Cardiac fibroblast (primary cell): Measurements from ENCODE around the gene UBE2C.
A peak's percentile ranks its signal among the peaks of the same experiment; 100 is the strongest.
"Not testable (repeated sequence)": the region's sequence is repeated elsewhere in the genome, so short reads cannot be mapped to it uniquely, and the experiment has no call there.

Experiments used
- DNase-seq, 2 donors: peaks; one replicate each; pipeline versions ENCODE4 v3.0.0 to v3.0.0-alpha.2; 2010; ENCODE audit warnings: low read depth in 2 of 2
- H3K4me3 ChIP-seq, 2 donors: replicated peaks in 1 of 2; 1 replicate in 1 of 2; 2 replicates in 1 of 2; pipeline ENCODE4 v1.5.1; 2011; ENCODE audit warnings: low read depth in 2 of 2, low read length in 2 of 2, mild to moderate bottlenecking in 2 of 2, moderate library complexity in 1 of 2
- CTCF ChIP-seq: IDR thresholded peaks from one replicate; pipeline ENCODE4 v1.5.1; 2011; ENCODE audit warnings: low read depth, mild to moderate bottlenecking, low read length, inconsistent platforms

UBE2C gene

GRCh38 chr20:45823949-45824835 is 11.7 kb downstream of the UBE2C start:
- peak; percentile 63 for TF ChIP-seq CTCF
- no peak overlapping the region for H3K4me3 ChIP-seq
- DNase-seq, result peak; percentile 50 to 66

- H3K4me3 ChIP-seq, result no peak overlapping the region
- peak; percentile 25 to 70 for DNase-seq
- TF ChIP-seq CTCF, result no peak
Measured at GRCh38 chr20:45826381-45827019, 14.1 kb downstream of the UBE2C start.

GRCh38 chr20:45827030-45827652 is 14.7 kb downstream of the UBE2C start, which contains the start of gene TNNC2:
TNNC2 (minus strand) TSS chr20:45827312; CDS start chr20:45827248, 64 bp downstream.
- TF ChIP-seq CTCF, result no peak
- no peak for DNase-seq
- no peak within 1 kb of the TSS for H3K4me3 ChIP-seq

GRCh38 chr20:45827712-45828111 is 15.3 kb downstream of the UBE2C start:
- no peak overlapping the region for H3K4me3 ChIP-seq
- no peak for TF ChIP-seq CTCF
- DNase-seq, result no peak

- DNase-seq, result peak; percentile 29 to 31
- no peak for TF ChIP-seq CTCF
Measured at GRCh38 chr20:45828589-45828988, 16.1 kb downstream of the UBE2C start.

GRCh38 chr20:45829673-45830106 is 17.2 kb downstream of the UBE2C start:
- DNase-seq, H3K4me3 ChIP-seq: not testable (repeated sequence)

More at GRCh38 chr20:45828589-45828988, 16.1 kb downstream of the UBE2C start:
- no peak overlapping the region for H3K4me3 ChIP-seq

- TF ChIP-seq CTCF, result no peak
- no peak for DNase-seq
- no peak overlapping the region for H3K4me3 ChIP-seq
Measured at GRCh38 chr20:45832619-45833018, 20.2 kb downstream of the UBE2C start.
